Adrenal gland (tissue), 5 donors: ENCODE measurements around the gene GAMT.

Experiments used
- CTCF ChIP-seq, 6 experiments: fragments of 450-650 bp in 4 of 6; fragments of 200-600 bp in 2 of 6; sonication (generic) in 1 of 6; IDR thresholded peaks; 1 replicate in 5 of 6; 2 replicates in 1 of 6; pipeline versions ENCODE4 v1.5.1 to v1.8.0; 2016 to 2021; ENCODE audit warnings: antibody characterized with exemption in 6 of 6, mild to moderate bottlenecking in 2 of 6, moderate library complexity in 1 of 6
- POLR2A ChIP-seq, 2 donors: fragments of 450-650 bp; IDR thresholded peaks; one replicate each; pipeline ENCODE4 v1.6.1; 2017; ENCODE audit warnings: antibody characterized with exemption in 2 of 2, mild to moderate bottlenecking in 2 of 2, moderate library complexity in 1 of 2
- donor health status: DM: no; HTN: no; CAD: no.

DNA sequence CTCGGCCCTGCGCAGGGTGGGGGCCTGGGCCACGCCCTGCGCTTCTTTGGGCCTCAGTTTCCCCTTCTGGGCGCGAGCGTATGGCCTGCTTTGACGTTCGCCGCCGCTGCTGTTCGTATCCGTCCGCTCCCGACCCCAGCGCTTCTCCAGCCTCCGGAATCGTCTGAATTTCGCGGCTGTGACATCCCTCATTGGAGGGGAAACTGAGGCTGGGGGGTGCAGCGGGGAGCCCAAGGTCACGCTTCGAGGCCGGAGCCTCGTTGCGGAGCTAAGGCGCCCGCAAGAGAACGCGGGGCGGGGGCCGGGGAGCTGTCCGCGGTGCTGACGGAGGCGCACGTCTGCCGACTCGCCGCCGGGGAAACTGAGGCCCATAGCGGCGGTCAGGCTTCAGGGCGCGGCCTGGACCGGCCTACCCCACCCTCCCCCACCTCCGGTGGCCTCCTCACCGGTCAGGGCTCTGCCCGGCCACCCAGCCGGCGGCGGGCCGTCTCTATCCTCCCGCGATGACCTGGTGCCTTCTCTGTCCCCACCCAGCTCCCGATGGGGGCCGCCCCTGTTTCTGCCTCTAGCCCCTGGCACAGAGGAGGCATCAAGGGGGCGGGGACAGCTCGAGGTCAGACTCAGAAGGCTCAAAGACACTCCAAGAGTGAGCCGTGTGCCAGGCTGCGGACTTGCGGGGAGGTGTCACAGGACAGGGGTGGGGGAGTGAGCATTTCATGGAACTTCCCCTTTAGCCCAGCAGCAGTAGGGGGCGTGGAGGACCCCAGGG, 45.6 kb upstream of the GAMT start:
- TF ChIP-seq CTCF (IDR thresholded peaks at IDR 0.05) = no peak
- no peak for TF ChIP-seq POLR2A (IDR thresholded peaks at IDR 0.05)
